Measurements from ENCODE around the gene AMH.

DNA sequence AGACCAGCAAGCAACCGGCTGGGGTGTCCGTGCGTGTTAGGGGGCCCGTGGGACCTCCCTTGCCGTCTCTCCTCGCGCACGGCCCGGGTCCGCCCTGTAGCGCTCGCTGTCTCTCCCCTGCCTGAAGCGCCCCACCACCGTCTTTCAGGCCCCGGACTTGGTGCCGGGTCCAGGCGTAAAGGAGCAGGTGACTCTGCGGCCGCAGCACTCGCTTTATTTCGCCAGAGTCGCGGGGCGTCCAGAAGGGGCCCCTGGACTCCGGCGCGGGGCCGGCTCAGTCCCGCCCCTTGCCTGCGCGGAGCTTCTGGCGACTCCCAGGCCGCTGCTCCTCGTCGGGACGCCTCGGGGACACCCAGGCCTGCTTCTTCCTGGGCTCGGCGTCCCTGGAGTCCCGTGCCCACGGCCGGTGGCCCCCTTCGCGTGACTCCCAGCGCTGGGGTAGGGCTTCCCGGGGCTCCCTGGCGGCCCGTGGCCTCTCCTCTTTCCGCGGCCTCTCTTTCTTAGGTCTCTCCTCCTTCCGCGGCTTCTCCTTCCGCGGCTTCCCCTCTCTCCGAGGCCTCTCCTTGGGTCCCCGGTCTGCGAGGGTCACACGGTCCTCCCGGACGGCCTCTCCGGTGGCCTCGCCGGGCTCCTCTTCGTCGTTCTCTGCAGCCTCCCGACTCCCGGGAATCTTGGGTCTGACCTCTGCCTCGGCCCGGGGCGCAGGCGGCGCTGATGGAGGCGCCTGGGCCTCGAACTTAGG is 3.1 kb downstream of the AMH start:
- TF ChIP-seq RNF2 (IDR thresholded peaks at IDR 0.05; ENCODE audit: borderline replicate concordance, low read depth) (no peak), JUNB (IDR thresholded peaks at IDR 0.05) (no peak)
- TF ChIP-seq, protein P1, sequence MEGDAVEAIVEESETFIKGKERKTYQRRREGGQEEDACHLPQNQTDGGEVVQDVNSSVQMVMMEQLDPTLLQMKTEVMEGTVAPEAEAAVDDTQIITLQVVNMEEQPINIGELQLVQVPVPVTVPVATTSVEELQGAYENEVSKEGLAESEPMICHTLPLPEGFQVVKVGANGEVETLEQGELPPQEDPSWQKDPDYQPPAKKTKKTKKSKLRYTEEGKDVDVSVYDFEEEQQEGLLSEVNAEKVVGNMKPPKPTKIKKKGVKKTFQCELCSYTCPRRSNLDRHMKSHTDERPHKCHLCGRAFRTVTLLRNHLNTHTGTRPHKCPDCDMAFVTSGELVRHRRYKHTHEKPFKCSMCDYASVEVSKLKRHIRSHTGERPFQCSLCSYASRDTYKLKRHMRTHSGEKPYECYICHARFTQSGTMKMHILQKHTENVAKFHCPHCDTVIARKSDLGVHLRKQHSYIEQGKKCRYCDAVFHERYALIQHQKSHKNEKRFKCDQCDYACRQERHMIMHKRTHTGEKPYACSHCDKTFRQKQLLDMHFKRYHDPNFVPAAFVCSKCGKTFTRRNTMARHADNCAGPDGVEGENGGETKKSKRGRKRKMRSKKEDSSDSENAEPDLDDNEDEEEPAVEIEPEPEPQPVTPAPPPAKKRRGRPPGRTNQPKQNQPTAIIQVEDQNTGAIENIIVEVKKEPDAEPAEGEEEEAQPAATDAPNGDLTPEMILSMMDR (IDR thresholded peaks at IDR 0.05) = no peak

Measured in A549 (cell line).